ENCODE measurements around the gene SLX4IP.

SLX4IP gene

GRCh38 chr20:10461495-10461894 is 26.4 kb downstream of the SLX4IP start:
- DNase-seq (ENCODE audit: low read depth in 1 of 2, low spot score in 1 of 2), result no peak
- in situ Hi-C loops (cut with HindIII; ENCODE audit: low pct_unique_long_range_greater_than_20kb, low sequenced_read_pairs), result no loop called here
- TF ChIP-seq JUND (IDR thresholded peaks at IDR 0.05; ENCODE audit: low read depth), result no peak

- DNase-seq (ENCODE audit: low read depth in 1 of 2, low spot score in 1 of 2), result no peak
- TF ChIP-seq JUND (IDR thresholded peaks at IDR 0.05; ENCODE audit: low read depth), result no peak
- in situ Hi-C loops (cut with HindIII; ENCODE audit: low pct_unique_long_range_greater_than_20kb, low sequenced_read_pairs), result no loop called here
These were observed 27.4 kb downstream of the SLX4IP start for GRCh38 chr20:10462516-10462915.

- no peak for TF ChIP-seq JUND (IDR thresholded peaks at IDR 0.05; ENCODE audit: low read depth)
- DNase-seq (ENCODE audit: low read depth in 1 of 2, low spot score in 1 of 2), result no peak
- in situ Hi-C loops (cut with HindIII; ENCODE audit: low pct_unique_long_range_greater_than_20kb, low sequenced_read_pairs), result no loop called here
These were observed 28.5 kb downstream of the SLX4IP start for GRCh38 chr20:10463622-10464021.

GRCh38 chr20:10465135-10465534 is 30.0 kb downstream of the SLX4IP start:
- no peak for TF ChIP-seq JUND (IDR thresholded peaks at IDR 0.05; ENCODE audit: low read depth)
- DNase-seq (ENCODE audit: low read depth in 1 of 2, low spot score in 1 of 2), result no peak
- in situ Hi-C loops (cut with HindIII; ENCODE audit: low pct_unique_long_range_greater_than_20kb, low sequenced_read_pairs), result no loop called here

GRCh38 chr20:10466325-10466724 is 31.2 kb downstream of the SLX4IP start:
- no peak for TF ChIP-seq JUND (IDR thresholded peaks at IDR 0.05; ENCODE audit: low read depth)
- DNase-seq (ENCODE audit: low read depth in 1 of 2, low spot score in 1 of 2), result no peak
- in situ Hi-C loops (cut with HindIII; ENCODE audit: low pct_unique_long_range_greater_than_20kb, low sequenced_read_pairs), result no loop called here

- in situ Hi-C loops (cut with HindIII; ENCODE audit: low pct_unique_long_range_greater_than_20kb, low sequenced_read_pairs), result no loop called here
- DNase-seq (ENCODE audit: low read depth in 1 of 2, low spot score in 1 of 2), result no peak
- no peak for TF ChIP-seq JUND (IDR thresholded peaks at IDR 0.05; ENCODE audit: low read depth)
These were observed 31.8 kb downstream of the SLX4IP start for GRCh38 chr20:10466855-10467254.

- DNase-seq (ENCODE audit: low read depth in 1 of 2, low spot score in 1 of 2), result no peak
- in situ Hi-C loops (cut with HindIII; ENCODE audit: low pct_unique_long_range_greater_than_20kb, low sequenced_read_pairs), result no loop called here
- no peak for TF ChIP-seq JUND (IDR thresholded peaks at IDR 0.05; ENCODE audit: low read depth)
These were observed 32.7 kb downstream of the SLX4IP start for GRCh38 chr20:10467681-10468339.

GRCh38 chr20:10468340-10468845 is 33.3 kb downstream of the SLX4IP start:
- no peak for TF ChIP-seq JUND (IDR thresholded peaks at IDR 0.05; ENCODE audit: low read depth)
- DNase-seq (ENCODE audit: low read depth in 1 of 2, low spot score in 1 of 2), result no peak
- in situ Hi-C loops (cut with HindIII; ENCODE audit: low pct_unique_long_range_greater_than_20kb, low sequenced_read_pairs), result no loop called here

- no peak for DNase-seq (ENCODE audit: low read depth in 1 of 2, low spot score in 1 of 2)
- no peak for TF ChIP-seq JUND (IDR thresholded peaks at IDR 0.05; ENCODE audit: low read depth)
- in situ Hi-C loops (cut with HindIII; ENCODE audit: low pct_unique_long_range_greater_than_20kb, low sequenced_read_pairs), result no loop called here
These were observed 34.0 kb downstream of the SLX4IP start for GRCh38 chr20:10469056-10469455.

- peak; percentile 24 to 75 for DNase-seq (ENCODE audit: low read depth in 1 of 2, low spot score in 1 of 2)
- no peak for TF ChIP-seq JUND (IDR thresholded peaks at IDR 0.05; ENCODE audit: low read depth)
- in situ Hi-C loops (cut with HindIII; ENCODE audit: low pct_unique_long_range_greater_than_20kb, low sequenced_read_pairs), result no loop called here
These were observed 34.5 kb downstream of the SLX4IP start for GRCh38 chr20:10469599-10469998.

GRCh38 chr20:10470276-10470675 is 35.2 kb downstream of the SLX4IP start:
- no peak for TF ChIP-seq JUND (IDR thresholded peaks at IDR 0.05; ENCODE audit: low read depth)
- in situ Hi-C loops (cut with HindIII; ENCODE audit: low pct_unique_long_range_greater_than_20kb, low sequenced_read_pairs), result no loop called here
- DNase-seq (ENCODE audit: low read depth in 1 of 2, low spot score in 1 of 2), result no peak

- no peak for TF ChIP-seq JUND (IDR thresholded peaks at IDR 0.05; ENCODE audit: low read depth)
- DNase-seq (ENCODE audit: low read depth in 1 of 2, low spot score in 1 of 2), result no peak
- in situ Hi-C loops (cut with HindIII; ENCODE audit: low pct_unique_long_range_greater_than_20kb, low sequenced_read_pairs), result no loop called here
These were observed 37.8 kb downstream of the SLX4IP start for GRCh38 chr20:10472871-10473270.

GRCh38 chr20:10474606-10475184 is 39.6 kb downstream of the SLX4IP start:
- no peak for TF ChIP-seq JUND (IDR thresholded peaks at IDR 0.05; ENCODE audit: low read depth)
- in situ Hi-C loops (cut with HindIII; ENCODE audit: low pct_unique_long_range_greater_than_20kb, low sequenced_read_pairs), result no loop called here
- DNase-seq (ENCODE audit: low read depth in 1 of 2, low spot score in 1 of 2), result no peak

- no peak for DNase-seq (ENCODE audit: low read depth in 1 of 2, low spot score in 1 of 2)
- in situ Hi-C loops (cut with HindIII; ENCODE audit: low pct_unique_long_range_greater_than_20kb, low sequenced_read_pairs), result no loop called here
- TF ChIP-seq JUND (IDR thresholded peaks at IDR 0.05; ENCODE audit: low read depth), result no peak
These were observed 40.1 kb downstream of the SLX4IP start for GRCh38 chr20:10475225-10475624.
